GM12891 (cell line): ENCODE measurements around the gene KCNG2.
A peak's percentile ranks its signal among the peaks of the same experiment; 100 is the strongest.

Experiments
- DNase-seq: peaks from one replicate; pipeline ENCODE4 v3.0.0; 2011; ENCODE audit warnings: low spot score; ENCODE audit not compliant: insufficient read length
- FAIRE-seq: peaks from 2 replicates; lab custom pipeline; 2011; peaks lifted over from hg19 to GRCh38; lab: Jason Lieb, UNC
- PAX5 ChIP-seq: IDR thresholded peaks from 2 replicates; pipeline ENCODE4 v1.6.1; 2011; ENCODE audit warnings: low read length, moderate library complexity, mild to moderate bottlenecking; ENCODE audit not compliant: insufficient read depth, severe bottlenecking
- POLR2A ChIP-seq: IDR thresholded peaks from 2 replicates; pipeline ENCODE4 v1.6.1; 2011; ENCODE audit warnings: low read depth, low read length, control low read depth
- POLR2AphosphoS5 ChIP-seq: IDR thresholded peaks from 2 replicates; pipeline ENCODE4 v1.6.1; 2011; ENCODE audit warnings: low read depth, low read length, control low read depth
- POU2F2 ChIP-seq: IDR thresholded peaks from 2 replicates; pipeline ENCODE4 v1.6.1; 2011; ENCODE audit warnings: low read depth, mild to moderate bottlenecking, control low read depth, low read length, moderate library complexity
- SPI1 ChIP-seq: IDR thresholded peaks from 2 replicates; pipeline ENCODE4 v1.6.1; 2011; ENCODE audit warnings: low read depth, low read length, control low read depth
- TAF1 ChIP-seq: IDR thresholded peaks from 2 replicates; pipeline ENCODE4 v1.6.1; 2011; ENCODE audit warnings: low read depth, low read length, control low read depth

Gene KCNG2

GRCh38 chr18:79815657-79816056 lies 17.9 kb downstream of the KCNG2 start:
- DNase-seq (no peak), FAIRE-seq (no peak)
- TF ChIP-seq TAF1 (no peak), POLR2A (no peak), POU2F2 (no peak), PAX5 (no peak), SPI1 (no peak), POLR2AphosphoS5 (no peak)

- no peak for FAIRE-seq
- TF ChIP-seq POLR2AphosphoS5 (no peak), POU2F2 (no peak), POLR2A (no peak), SPI1 (no peak), TAF1 (no peak), PAX5 (no peak)
- DNase-seq: no peak
These were observed 18.4 kb downstream of the KCNG2 start for GRCh38 chr18:79816092-79816491.

GRCh38 chr18:79816981-79817606 lies 19.4 kb downstream of the KCNG2 start:
- no peak for DNase-seq
- peak; percentile 84 for FAIRE-seq
- TF ChIP-seq POU2F2 (no peak), POLR2A (no peak), TAF1 (no peak), POLR2AphosphoS5 (no peak), PAX5 (no peak), SPI1 (no peak)

- TF ChIP-seq POLR2A (no peak), POU2F2 (no peak), POLR2AphosphoS5 (no peak), SPI1 (no peak), TAF1 (no peak), PAX5 (no peak)
- DNase-seq (no peak), FAIRE-seq (no peak)
These were observed 19.9 kb downstream of the KCNG2 start for GRCh38 chr18:79817607-79817998.

- no peak for TF ChIP-seq POLR2AphosphoS5
- no peak for TF ChIP-seq SPI1
- no peak for TF ChIP-seq POLR2A
- TF ChIP-seq TAF1: no peak
- no peak for TF ChIP-seq POU2F2
- TF ChIP-seq PAX5: no peak
- FAIRE-seq: no peak
- no peak for DNase-seq
These were observed 20.3 kb downstream of the KCNG2 start for GRCh38 chr18:79818036-79818435.

- DNase-seq (no peak), FAIRE-seq (no peak)
- TF ChIP-seq TAF1: no peak
These were observed 20.9 kb downstream of the KCNG2 start for GRCh38 chr18:79818631-79819030.

GRCh38 chr18:79819064-79819967 lies 21.6 kb downstream of the KCNG2 start:
- no peak for FAIRE-seq
- DNase-seq: no peak
- TF ChIP-seq TAF1: no peak
- no peak for TF ChIP-seq POLR2A
- TF ChIP-seq PAX5: no peak
- no peak for TF ChIP-seq SPI1
- TF ChIP-seq POLR2AphosphoS5: no peak
- no peak for TF ChIP-seq POU2F2

GRCh38 chr18:79819968-79820351 lies 22.2 kb downstream of the KCNG2 start:
- peak; percentile 75 for DNase-seq
- TF ChIP-seq POLR2A (no peak), SPI1 (peak; percentile 95), PAX5 (no peak)
- peak; percentile 86 for FAIRE-seq

- no peak for DNase-seq
- no peak for TF ChIP-seq POU2F2
- TF ChIP-seq POLR2A: no peak
- TF ChIP-seq POLR2AphosphoS5: no peak
- TF ChIP-seq PAX5: no peak
- no peak for TF ChIP-seq TAF1
- FAIRE-seq: no peak
These were observed 25.4 kb downstream of the KCNG2 start for GRCh38 chr18:79823120-79823519.

- TF ChIP-seq POLR2A (no peak), POU2F2 (no peak), POLR2AphosphoS5 (no peak), SPI1 (no peak), PAX5 (no peak), TAF1 (no peak)
- no peak for DNase-seq
These were observed 28.2 kb downstream of the KCNG2 start for GRCh38 chr18:79825913-79826312.

More at GRCh38 chr18:79825913-79826312, 28.2 kb downstream of the KCNG2 start:
- no peak for FAIRE-seq
